ENCODE data around the gene FAM120AOS. TPM values are rescaled to one million over a fixed set of nuclear protein-coding genes. Genes with fewer than 3 reads are reported as not detected.

Gene FAM120AOS
- total RNA-seq, 1 experiment from 2014 or later = 36.0 TPM

GRCh38 chr9:93477397-93477796 lies 24.0 kb upstream of the FAM120AOS start:
- CTCF ChIA-PET = no interaction called here
- DNase-seq (ENCODE audit: low read depth, low spot score) = no peak
- in situ Hi-C loops (cut with HindIII; ENCODE audit: low pct_unique_long_range_greater_than_20kb, low sequenced_read_pairs) = no loop called here
- no peaks in the 10 kb centered on the region for H3K27me3 ChIP-seq (ENCODE audit: control insufficient read depth, insufficient read depth, low read length)
- no peak overlapping the region for H3K27ac ChIP-seq (ENCODE audit: low read length)
- no peak for TF ChIP-seq SIN3A (IDR thresholded peaks at IDR 0.05; ENCODE audit: borderline replicate concordance, insufficient read depth, low read depth, low read length)
- no peak for TF ChIP-seq TCF7L2 (IDR thresholded peaks at IDR 0.05; ENCODE audit: low read depth, low read length)
- TF ChIP-seq REST (IDR thresholded peaks at IDR 0.05; ENCODE audit: insufficient read depth in 1 of 2, low read depth in 2 of 2, low read length in 1 of 2) = no peak
- TF ChIP-seq POLR2AphosphoS5 (IDR thresholded peaks at IDR 0.05; ENCODE audit: low read depth, low read length) = no peak
- TF ChIP-seq CTCF (IDR thresholded peaks at IDR 0.05) = no peak
- BruUV-seq (replicated peaks) = no TSS peak
- H3K9me3 ChIP-seq (ENCODE audit: control insufficient read depth, insufficient read depth, low read depth, low read length) = no peaks in the 10 kb centered on the region
- POLR2A ChIA-PET = no interaction called here
- no peaks in the 10 kb centered on the region for H3K4me1 ChIP-seq (ENCODE audit: control insufficient read depth, insufficient read depth, low read length)
- intact Hi-C loops (cut with micrococcal nuclease; ENCODE audit: unreplicated experiment) = no loop called here
- no peak overlapping the region for H3K4me3 ChIP-seq (ENCODE audit: low read depth in 2 of 2, low read length in 2 of 2)
- no peak for ATAC-seq
- no peaks in the 10 kb centered on the region; the same call in 1 of the 2 replicates for H3K36me3 ChIP-seq (ENCODE audit: control insufficient read depth, insufficient read depth, low read length)

GRCh38 chr9:93476924-93477323 lies 23.5 kb upstream of the FAM120AOS start:
- POLR2A ChIA-PET = no interaction called here
- CTCF ChIA-PET = no interaction called here
- no peak for ATAC-seq
- Histone ChIP-seq H3K9me3 (ENCODE audit: control insufficient read depth, insufficient read depth, low read depth, low read length) (no peaks in the 10 kb centered on the region), H3K27ac (ENCODE audit: low read length) (no peak overlapping the region), H3K27me3 (ENCODE audit: control insufficient read depth, insufficient read depth, low read length) (no peaks in the 10 kb centered on the region), H3K4me3 (ENCODE audit: low read depth in 2 of 2, low read length in 2 of 2) (no peak overlapping the region), H3K36me3 (ENCODE audit: control insufficient read depth, insufficient read depth, low read length) (no peaks in the 10 kb centered on the region; the same call in 1 of the 2 replicates), H3K4me1 (ENCODE audit: control insufficient read depth, insufficient read depth, low read length) (no peaks in the 10 kb centered on the region)
- intact Hi-C loops (cut with micrococcal nuclease; ENCODE audit: unreplicated experiment) = no loop called here
- TF ChIP-seq SIN3A (IDR thresholded peaks at IDR 0.05; ENCODE audit: borderline replicate concordance, insufficient read depth, low read depth, low read length) (no peak), CTCF (IDR thresholded peaks at IDR 0.05) (no peak), TCF7L2 (IDR thresholded peaks at IDR 0.05; ENCODE audit: low read depth, low read length) (no peak), POLR2AphosphoS5 (IDR thresholded peaks at IDR 0.05; ENCODE audit: low read depth, low read length) (no peak), REST (IDR thresholded peaks at IDR 0.05; ENCODE audit: insufficient read depth in 1 of 2, low read depth in 2 of 2, low read length in 1 of 2) (no peak)
- no peak for DNase-seq (ENCODE audit: low read depth, low spot score)
- TSS peak; percentile 3 for BruUV-seq (replicated peaks)
- in situ Hi-C loops (cut with HindIII; ENCODE audit: low pct_unique_long_range_greater_than_20kb, low sequenced_read_pairs) = no loop called here
